Endothelial cell of umbilical vein (primary cell): Measurements from ENCODE around the gene C10orf143. TPM values are rescaled to one million over a fixed set of nuclear protein-coding genes. Genes with fewer than 3 reads are reported as not detected.

ENCODE experiments used
- BruUV-seq: library from RNA; stranded (reverse); fragments of 400-500 nt; replicated peaks from 2 replicates; lab custom pipeline; 2021; lab: Mats Ljungman, UMichigan
- CTCF ChIA-PET: fragments of 300-600, 350-600 bp; sonication (Branson Sonifier 250); formaldehyde crosslinking; loops from one replicate; lab custom pipeline; 2021; ENCODE audit warnings: antibody characterized with exemption, inconsistent platforms; lab: Charles Lee
- POLR2A ChIA-PET: fragments of 300-600, 350-600 bp; sonication (Branson Sonifier 250); formaldehyde crosslinking; loops from one replicate; lab custom pipeline; 2021; ENCODE audit warnings: antibody characterized with exemption, inconsistent platforms; lab: Charles Lee
- DNase-seq: peaks from one replicate; pipeline ENCODE4 v3.0.0-alpha.2; 2011; ENCODE audit warnings: low read depth, low spot score
- FAIRE-seq: peaks from 2 replicates; lab custom pipeline; 2011; peaks lifted over from hg19 to GRCh38; lab: Jason Lieb, UNC
- H2AFZ ChIP-seq: 2 replicates; pipeline ENCODE4 v1.6.0; 2012; ENCODE audit warnings: low read depth, low read length, control low read depth, inconsistent platforms
- H3K27ac ChIP-seq: 2 replicates; pipeline ENCODE4 v1.5.1; 2011; ENCODE audit warnings: low read depth, mild to moderate bottlenecking, control low read depth, low read length, moderate library complexity; ENCODE audit not compliant: insufficient read depth
- H3K27me3 ChIP-seq, 2 experiments: 2 replicates each; pipeline versions ENCODE4 v1.6.0 to v1.6.1; 2011; ENCODE audit warnings: low read length in 2 of 2, mixed read lengths in 1 of 2; ENCODE audit not compliant: control insufficient read depth in 2 of 2, insufficient read depth in 2 of 2
- H3K36me3 ChIP-seq, 2 experiments: 2 replicates in 1 of 2; 3 replicates in 1 of 2; pipeline ENCODE4 v1.5.1; 2011; ENCODE audit warnings: low read length in 2 of 2, mild to moderate bottlenecking in 1 of 2, moderate library complexity in 1 of 2; ENCODE audit not compliant: control insufficient read depth in 2 of 2, insufficient read depth in 2 of 2; ENCODE audit errors: extremely low read depth in 1 of 2
- H3K4me1 ChIP-seq: 3 replicates; pipeline ENCODE4 v1.5.1; 2011; ENCODE audit warnings: mild to moderate bottlenecking, low read length; ENCODE audit not compliant: control insufficient read depth, insufficient read depth; ENCODE audit errors: extremely low read depth
- H3K4me2 ChIP-seq: 2 replicates; pipeline ENCODE4 v1.6.1; 2011; ENCODE audit warnings: low read length, control low read depth, mixed read lengths; ENCODE audit not compliant: insufficient read depth
- H3K4me3 ChIP-seq, 3 experiments: fragments of 200-600 bp in 1 of 3; sonication (generic), shearing (Covaris generic) in 1 of 3; replicated peaks in 1 of 3; 2 replicates each; pipeline ENCODE4 v1.5.1; 2011 to 2016; ENCODE audit warnings: control low read depth in 3 of 3, low read length in 3 of 3, mild to moderate bottlenecking in 2 of 3, inconsistent platforms in 1 of 3, low read depth in 1 of 3, moderate library complexity in 1 of 3; ENCODE audit not compliant: insufficient read depth in 1 of 3
- H3K79me2 ChIP-seq: 2 replicates; pipeline ENCODE4 v1.6.0; 2012; ENCODE audit warnings: low read length, inconsistent platforms; ENCODE audit not compliant: control insufficient read depth, insufficient read depth
- H3K9ac ChIP-seq: replicated peaks from 2 replicates; pipeline ENCODE3; 2011; ENCODE audit warnings: low read length, control low read depth; ENCODE audit not compliant: insufficient read depth; ENCODE audit errors: extremely low read depth
- H3K9me1 ChIP-seq: replicated peaks from 3 replicates; pipeline ENCODE4 v1.6.0; 2011; ENCODE audit warnings: mild to moderate bottlenecking, low read length; ENCODE audit not compliant: control insufficient read depth, insufficient read depth; ENCODE audit errors: extremely low read depth
- H3K9me3 ChIP-seq: replicated peaks from 2 replicates; pipeline ENCODE4 v1.5.1; 2012; ENCODE audit warnings: low read length, inconsistent platforms; ENCODE audit not compliant: control insufficient read depth, insufficient read depth
- H4K20me1 ChIP-seq: replicated peaks from 2 replicates; pipeline ENCODE3; 2011; ENCODE audit warnings: mild to moderate bottlenecking, low read length; ENCODE audit not compliant: control insufficient read depth, insufficient read depth; ENCODE audit errors: extremely low read depth
- EZH2 ChIP-seq: IDR thresholded peaks from 2 replicates; pipeline ENCODE4 v1.6.1; 2012; ENCODE audit warnings: borderline replicate concordance, low read depth, mild to moderate bottlenecking, moderate library complexity, low read length, inconsistent platforms; ENCODE audit not compliant: severe bottlenecking
- FOS ChIP-seq: IDR thresholded peaks from 2 replicates; pipeline ENCODE4 v1.6.1; 2011; ENCODE audit warnings: mild to moderate bottlenecking, low read length, moderate library complexity, borderline replicate concordance; ENCODE audit not compliant: insufficient read depth
- GATA2 ChIP-seq: IDR thresholded peaks from 2 replicates; pipeline ENCODE4 v1.7.0; 2011; ENCODE audit warnings: low read depth, mild to moderate bottlenecking, moderate library complexity, mixed read lengths, low read length; ENCODE audit not compliant: insufficient read length, insufficient read depth
- POLR2A ChIP-seq: IDR thresholded peaks from 2 replicates; pipeline ENCODE4 v1.6.1; 2012; ENCODE audit warnings: low read depth, mild to moderate bottlenecking, control low read depth, low read length
- POLR2AphosphoS5 ChIP-seq: IDR thresholded peaks from 2 replicates; pipeline ENCODE4 v1.6.1; 2012; ENCODE audit warnings: low read depth, mild to moderate bottlenecking, control low read depth, low read length, moderate library complexity; ENCODE audit not compliant: insufficient read depth
- dilution Hi-C: fragments of 300-500 bp; cut with MboI; formaldehyde crosslinking; loops from one replicate; pipeline ENCODE4 v1.15.0; 2019; ENCODE audit warnings: low sequenced_read_pairs; ENCODE audit not compliant: extremely low pct_ligation_motif_present
- intact Hi-C: fragments of 100-400 bp; cut with micrococcal nuclease; formaldehyde crosslinking; loops from one replicate; pipeline ENCODE4 v1.10.0; 2022
- polyA plus RNA-seq, 4 experiments: library from polyadenylated mRNA; depleted of rRNA in 3 of 4; stranded (reverse) in 3 of 4; unstranded in 1 of 4; fragments of >200 nt; gene quantifications; 2 replicates each; pipeline versions ENCODE4 v1.2.1 to v1.2.3, GENCODE V29; 2011 to 2012; ENCODE audit warnings: missing spikeins in 1 of 4
- total RNA-seq: library from RNA; stranded (reverse); gene quantifications from 2 replicates; pipeline ENCODE4 v1.2.3, GENCODE V29; 2021

Gene C10orf143
- total and polyA plus RNA-seq, 2 donors (not counting 3 experiments of a cell fraction or from before 2014, with no cell fraction given): 0.26 to 0.44 TPM

DNA sequence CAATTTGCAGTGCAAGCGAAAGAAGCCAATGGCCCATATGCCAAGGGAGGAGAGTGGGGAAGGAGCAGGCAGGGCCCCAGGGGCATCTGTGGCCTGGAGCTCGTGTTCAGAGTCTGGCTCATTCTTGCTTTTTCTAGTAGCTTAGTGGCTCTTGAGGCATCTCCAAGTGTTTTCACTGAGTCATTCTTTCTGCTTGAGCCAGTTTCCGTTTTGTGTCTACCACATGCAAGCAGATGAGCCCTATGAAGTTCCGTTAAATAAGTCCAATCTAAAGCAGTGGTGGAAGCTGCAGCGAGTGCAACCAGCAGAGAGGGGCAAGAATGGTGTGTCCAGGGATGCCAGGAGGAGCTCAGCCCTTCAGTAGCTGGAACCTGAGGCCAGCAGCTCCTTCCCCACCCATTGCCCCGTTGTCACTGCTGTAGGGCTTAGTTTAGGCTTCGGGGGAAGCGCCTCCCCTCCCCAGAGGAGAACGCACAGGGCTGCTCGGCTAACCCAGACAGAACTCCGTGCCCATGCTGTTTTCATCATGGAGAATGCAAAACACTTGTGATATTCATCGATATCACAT, 89.2 kb downstream of the C10orf143 start:
- dilution Hi-C loops: no loop called here
- ChIA-PET CTCF (no interaction called here), POLR2A (no interaction called here)
- no peaks in the 10 kb centered on the region for H3K36me3 ChIP-seq
- DNase-seq (no peak), FAIRE-seq (no peak)
- H3K4me3 ChIP-seq: no peak overlapping the region
- no peaks in the 10 kb centered on the region for H3K9me1 ChIP-seq
- H3K27me3 ChIP-seq: no peaks in the 10 kb centered on the region
- no peak overlapping the region for H2AFZ ChIP-seq
- no TSS peak for BruUV-seq
- TF ChIP-seq FOS (no peak), POLR2AphosphoS5 (no peak)
- no peaks in the 10 kb centered on the region for H3K79me2 ChIP-seq
- H3K9me3 ChIP-seq: no peaks in the 10 kb centered on the region
- H3K27ac ChIP-seq: no peak overlapping the region
- intact Hi-C loops: no loop called here
- no peaks in the 10 kb centered on the region for H4K20me1 ChIP-seq
- H3K4me1 ChIP-seq: no peaks in the 10 kb centered on the region
- no peak overlapping the region for H3K4me2 ChIP-seq
- H3K9ac ChIP-seq: no peak overlapping the region

- dilution Hi-C loops: no loop called here
- TF ChIP-seq POLR2A (no peak), GATA2 (no peak), EZH2 (no peak), FOS (no peak)
- H3K4me1 ChIP-seq: no peaks in the 10 kb centered on the region
- H3K9me3 ChIP-seq: no peaks in the 10 kb centered on the region
- DNase-seq (no peak), FAIRE-seq (no peak)
- CTCF ChIA-PET: no interaction called here
- H3K4me2 ChIP-seq: no peak overlapping the region
- no peak overlapping the region for H3K27ac ChIP-seq
- no peak overlapping the region for H3K4me3 ChIP-seq
- H3K9ac ChIP-seq: no peak overlapping the region
- H3K79me2 ChIP-seq: no peaks in the 10 kb centered on the region
- H3K36me3 ChIP-seq: no peaks in the 10 kb centered on the region
- no peaks in the 10 kb centered on the region for H3K9me1 ChIP-seq
- no TSS peak for BruUV-seq
- intact Hi-C loops: no loop called here
- no peaks in the 10 kb centered on the region for H4K20me1 ChIP-seq
- H2AFZ ChIP-seq: no peak overlapping the region
- no peaks in the 10 kb centered on the region for H3K27me3 ChIP-seq
- POLR2A ChIA-PET: no interaction called here
Observed at GRCh38 chr10:130020651-130021382, 89.8 kb downstream of the C10orf143 start.
